Adrenal gland (tissue), 5 donors: ENCODE data around the gene NRM.

Experiments
- CTCF ChIP-seq, 6 experiments: fragments of 450-650 bp in 4 of 6; fragments of 200-600 bp in 2 of 6; sonication (generic) in 1 of 6; IDR thresholded peaks; 1 replicate in 5 of 6; 2 replicates in 1 of 6; pipeline versions ENCODE4 v1.5.1 to v1.8.0; 2016 to 2021; ENCODE audit warnings: antibody characterized with exemption in 6 of 6, mild to moderate bottlenecking in 2 of 6, moderate library complexity in 1 of 6
- POLR2A ChIP-seq, 2 donors: fragments of 450-650 bp; IDR thresholded peaks; one replicate each; pipeline ENCODE4 v1.6.1; 2017; ENCODE audit warnings: antibody characterized with exemption in 2 of 2, mild to moderate bottlenecking in 2 of 2, moderate library complexity in 1 of 2
- donor health status: DM: no; HTN: no; CAD: no.

DNA sequence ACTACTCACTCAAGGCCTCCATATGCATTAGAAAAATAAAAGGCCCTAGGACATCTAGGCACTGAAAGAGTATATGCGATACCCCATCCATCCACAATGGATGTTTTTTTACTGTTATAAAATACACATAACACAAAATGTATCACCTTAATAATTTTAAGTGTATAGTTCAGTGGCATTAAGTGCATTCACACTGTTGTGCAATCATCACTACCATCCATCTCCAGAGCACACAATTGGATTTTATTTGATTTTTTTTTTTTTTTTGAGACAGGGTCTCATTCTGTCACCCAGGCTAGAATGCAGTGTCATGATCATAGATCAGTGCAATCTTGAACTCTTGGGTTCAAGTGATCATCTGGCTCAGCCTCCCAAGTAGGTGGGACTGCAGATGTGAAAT is 23.5 kb upstream of the NRM start:
- TF ChIP-seq CTCF (IDR thresholded peaks at IDR 0.05) (no peak), POLR2A (IDR thresholded peaks at IDR 0.05) (no peak)
